Skin of body (tissue), 2 donors: ENCODE results near the gene MATCAP1. TPM values are rescaled to one million over a fixed set of nuclear protein-coding genes. Genes with fewer than 3 reads are reported as not detected.

Experiments
- DNase-seq: peaks from one replicate; lab custom pipeline; 2025; lab: John Stamatoyannopoulos, UW
- total RNA-seq: library from RNA; depleted of rRNA; stranded (reverse); fragments of >200 nt; gene quantifications from one replicate; pipeline ENCODE4 v1.2.3, GENCODE V29; 2014

MATCAP1 gene
- total RNA-seq, 1 donor from 2014 or later, result 13.9 TPM

DNA sequence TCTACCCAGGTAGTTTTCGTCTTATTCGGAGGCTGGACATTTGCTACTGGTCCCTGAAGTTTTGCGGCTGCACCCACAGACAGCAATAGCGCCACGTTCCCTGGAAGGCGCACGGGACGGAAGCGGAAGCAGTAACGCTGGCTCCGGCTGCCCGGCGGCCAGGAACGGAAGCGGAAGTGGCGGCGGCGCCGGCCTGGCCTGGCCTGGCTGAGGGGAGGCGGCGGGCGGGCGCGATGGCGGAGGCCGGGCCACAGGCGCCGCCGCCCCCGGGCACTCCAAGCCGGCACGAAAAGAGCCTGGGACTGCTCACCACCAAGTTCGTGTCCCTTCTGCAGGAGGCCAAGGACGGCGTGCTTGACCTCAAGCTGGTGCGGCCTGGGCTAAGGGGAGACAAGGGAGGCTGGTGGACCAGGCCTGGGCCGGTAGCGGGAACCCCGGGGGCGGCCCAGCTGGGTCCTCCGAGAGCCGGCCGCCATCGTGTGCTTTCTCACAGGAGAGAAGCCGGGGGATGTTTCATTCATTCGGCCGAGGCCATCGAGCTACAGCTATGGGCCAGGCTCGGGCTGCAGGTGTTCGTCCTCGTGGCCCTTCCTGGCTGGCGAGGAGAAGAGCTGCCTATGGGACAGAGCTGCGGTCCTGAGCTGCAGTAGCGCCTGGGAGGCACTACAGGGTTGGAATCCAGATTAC is 8.4 kb upstream of the MATCAP1 start, which contains the start of gene E2F4:
Gene E2F4, plus strand, starts transcription at position 161 of the 687 bp plus-strand sequence. Its CDS starts 73 bp downstream, at position 234.
- peak; percentile 93 for DNase-seq

DNA sequence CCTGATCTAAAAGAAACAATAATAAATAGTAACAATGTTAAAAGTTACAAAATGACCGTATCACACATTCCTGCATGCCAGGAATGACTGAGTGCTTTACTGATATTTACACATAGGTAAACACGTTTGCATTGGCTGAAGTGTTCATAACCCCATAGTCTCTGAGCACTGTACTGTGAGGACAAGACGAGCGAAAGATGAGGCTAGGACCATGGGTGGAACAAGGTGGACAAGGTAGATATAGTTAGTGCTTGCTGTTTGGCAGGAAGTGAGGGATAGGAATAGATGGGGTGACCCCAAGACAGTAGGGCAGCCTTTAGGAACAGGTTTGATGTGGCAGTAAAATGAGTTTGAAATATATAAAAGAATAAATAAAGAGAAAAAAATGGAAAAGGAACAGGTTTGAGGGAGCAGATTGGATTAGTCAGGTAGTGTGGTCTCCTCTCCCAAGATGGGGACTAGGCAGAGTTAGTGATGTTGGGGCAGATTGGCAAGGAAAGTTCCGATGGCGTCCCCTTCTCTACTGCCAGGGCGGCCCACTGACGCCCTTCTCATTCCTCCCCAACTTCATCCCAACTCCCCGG is 7.7 kb upstream of the MATCAP1 start:
- DNase-seq, result no peak

DNA sequence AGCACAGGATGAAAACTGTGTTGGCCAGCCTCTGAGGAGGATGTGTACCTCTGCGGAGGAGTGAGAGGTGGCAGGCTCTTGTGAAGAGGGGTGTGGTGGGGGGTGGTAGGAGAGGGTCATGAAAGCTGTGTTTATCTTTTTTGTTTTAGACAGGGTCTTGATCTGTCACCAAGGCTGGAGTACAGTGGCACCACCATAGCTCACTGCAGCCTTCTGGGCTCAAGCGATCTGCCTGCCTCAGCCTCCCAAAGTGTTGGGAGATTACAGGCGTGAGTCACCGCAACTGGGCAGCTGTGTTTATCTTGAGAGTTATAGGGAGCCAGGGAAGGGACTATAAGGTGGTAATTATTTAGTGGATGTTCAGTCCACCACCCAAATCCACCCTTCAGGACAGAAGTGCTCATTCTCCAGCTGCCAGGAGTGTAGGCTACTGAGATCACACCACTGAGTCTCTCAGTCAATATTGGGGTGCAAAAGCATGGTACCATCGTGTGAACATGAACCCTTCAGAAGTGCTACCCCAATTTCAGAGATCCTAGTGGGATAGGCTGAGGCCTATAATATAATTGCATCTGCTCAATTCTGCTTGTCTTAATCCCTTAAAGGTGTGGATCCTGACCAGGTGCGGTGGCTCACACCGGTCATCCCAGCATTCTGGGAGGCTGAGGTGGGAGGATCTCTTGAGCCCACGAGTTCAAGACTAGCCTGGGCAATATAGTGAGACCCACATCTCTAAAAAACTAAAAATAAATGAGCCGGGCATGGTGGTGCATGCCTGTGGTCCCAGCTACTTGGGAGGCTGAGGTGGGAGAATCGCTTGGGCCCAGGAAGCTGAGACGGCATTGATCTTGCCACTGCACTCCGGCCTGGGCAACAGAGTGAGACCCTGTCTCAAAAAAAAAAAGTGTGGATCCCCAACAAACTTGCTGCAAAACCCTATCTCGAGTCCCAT is 7.0 kb upstream of the MATCAP1 start:
- DNase-seq, result no peak

DNA sequence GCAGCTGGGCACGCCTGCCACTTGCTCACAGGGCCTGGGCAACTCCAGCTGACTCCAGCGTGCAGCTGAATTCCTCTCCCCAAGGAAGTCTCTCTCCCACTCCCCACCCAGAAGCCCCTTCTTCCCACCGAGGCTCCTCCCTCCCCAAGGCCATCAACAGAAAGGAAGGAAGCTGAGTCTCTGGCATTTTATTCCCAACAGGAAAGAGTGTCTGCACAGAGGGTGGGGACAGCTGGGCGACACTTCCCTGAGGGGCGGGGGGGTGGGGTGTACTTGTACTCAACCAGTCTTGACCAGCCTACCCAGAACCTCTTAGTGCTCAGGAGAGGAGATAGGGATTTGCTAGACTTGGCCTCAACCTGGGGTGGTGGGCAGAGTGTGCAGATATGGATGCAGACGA is 6.3 kb upstream of the MATCAP1 start, which contains the start of gene EXOC3L1:
Gene EXOC3L1, minus strand, starts transcription at position 96 of the 400 bp plus-strand sequence. CDS start 460 bp downstream, outside the sequence.
- DNase-seq, result no peak

DNA sequence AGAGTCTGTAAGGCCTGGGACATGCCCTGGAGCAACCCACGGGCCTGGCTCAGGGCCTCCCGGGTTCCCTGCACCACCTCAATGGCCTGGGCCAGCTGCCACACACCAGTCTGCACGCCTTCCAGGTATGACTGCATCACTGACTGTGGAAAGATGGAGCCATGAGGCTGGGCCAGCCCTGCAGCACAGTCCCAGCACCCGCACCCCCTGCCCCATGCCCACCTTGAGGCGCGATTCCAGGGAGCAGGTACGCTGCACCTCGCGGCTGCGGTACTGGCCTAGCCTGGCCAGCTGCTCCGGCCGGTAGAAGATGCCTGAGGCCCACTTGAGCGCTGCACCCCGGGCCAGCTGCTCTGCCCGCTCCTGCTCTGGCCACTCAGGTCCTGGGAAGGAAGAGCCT is 5.0 kb upstream of the MATCAP1 start:
- DNase-seq, result no peak

DNA sequence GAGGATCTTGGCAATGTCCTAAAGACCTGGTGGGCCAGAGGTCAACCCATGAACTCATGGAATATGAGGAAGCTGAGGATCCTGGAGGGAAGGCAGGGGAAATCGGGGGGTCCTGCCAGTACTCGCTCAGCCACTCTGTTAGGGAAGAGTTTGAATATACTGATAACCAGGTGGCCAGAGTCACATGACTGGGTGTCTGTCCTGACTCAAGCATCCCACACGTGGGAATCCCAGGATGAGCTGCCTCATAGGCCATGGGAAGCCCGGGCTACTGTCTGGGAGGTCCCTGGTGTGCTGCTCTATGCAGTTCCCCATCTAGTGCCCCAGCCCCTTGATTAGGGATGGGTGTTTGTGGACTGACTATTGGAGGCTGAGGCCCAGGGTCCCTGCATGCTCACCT is 4.6 kb upstream of the MATCAP1 start:
- no peak for DNase-seq

DNA sequence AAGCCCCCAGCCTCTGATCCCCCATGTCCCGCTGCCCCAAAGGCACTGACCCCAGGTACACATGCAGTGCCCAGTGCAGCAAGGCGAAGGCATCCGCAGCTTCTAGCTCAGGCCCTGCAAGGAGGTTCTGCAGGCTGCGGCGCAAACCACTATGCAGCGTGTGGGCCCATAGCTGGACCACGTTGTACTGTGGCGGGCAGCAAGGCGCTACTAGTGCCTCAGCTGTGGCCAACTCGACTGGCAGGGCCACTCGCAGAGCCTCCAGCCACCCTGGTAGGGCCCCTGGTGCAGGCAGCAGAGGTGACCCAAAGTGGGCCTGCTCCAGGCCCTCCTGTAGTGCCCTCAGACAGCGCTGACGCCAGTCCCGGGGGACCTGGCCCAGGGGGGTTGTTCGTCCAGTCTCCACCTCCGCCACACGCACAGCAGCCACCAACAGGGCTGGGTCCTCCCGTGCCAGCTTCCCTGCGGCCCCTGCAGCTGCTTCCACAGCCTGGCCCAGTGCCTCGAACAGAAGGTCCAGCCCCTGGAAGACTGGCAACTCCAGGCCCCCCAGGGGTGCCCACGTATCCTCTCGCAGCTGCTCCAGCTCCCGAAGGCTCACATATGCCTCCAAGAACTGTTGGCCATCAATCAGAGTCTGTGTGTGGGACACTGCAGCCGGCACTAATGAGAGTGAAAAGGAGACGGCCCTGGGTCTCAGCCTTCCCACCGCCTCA is 3.6 kb upstream of the MATCAP1 start:
- no peak for DNase-seq

DNA sequence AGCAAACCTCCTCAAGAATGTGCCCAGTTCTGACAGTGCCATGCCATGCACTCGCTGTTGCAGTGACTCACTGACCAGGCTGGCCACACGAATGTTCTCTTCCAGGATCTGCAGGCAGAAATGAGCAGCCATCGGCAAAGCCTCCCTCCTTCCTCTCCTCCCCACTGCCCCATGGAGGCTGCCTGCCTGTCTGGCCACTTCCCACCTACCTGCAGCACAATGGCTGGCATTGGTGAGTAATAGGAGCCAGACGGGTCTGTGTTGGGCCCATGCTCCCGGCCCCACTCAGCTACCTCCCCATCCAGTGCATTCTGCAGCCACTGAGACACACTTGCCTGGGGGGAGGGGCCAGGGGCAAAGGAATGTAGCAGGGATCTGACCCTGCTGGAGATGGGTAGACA is 2.8 kb upstream of the MATCAP1 start:
- no peak for DNase-seq

DNA sequence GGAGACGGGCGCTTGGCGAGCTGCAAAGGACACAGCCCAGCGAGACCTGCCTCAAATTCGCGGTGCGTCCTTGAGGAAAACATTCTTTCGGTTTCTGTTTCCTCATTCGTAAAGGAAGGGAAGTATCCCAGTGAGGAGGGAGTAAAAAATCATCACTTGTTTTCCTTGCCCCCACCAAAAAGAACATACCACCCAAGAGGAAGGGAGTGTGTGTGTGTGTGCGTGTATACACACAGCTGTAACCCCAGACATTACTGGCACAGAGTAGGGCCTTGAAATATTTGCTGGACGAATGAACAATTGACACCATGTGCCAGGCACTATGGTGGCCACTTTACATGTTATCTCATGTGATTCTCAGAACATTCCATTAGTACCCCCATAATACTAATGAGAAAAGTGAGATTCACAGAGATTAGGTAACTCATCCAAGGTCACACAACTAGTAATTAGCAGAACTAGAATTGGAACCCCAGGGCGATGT is 1.9 kb upstream of the MATCAP1 start:
- no peak for DNase-seq

DNA sequence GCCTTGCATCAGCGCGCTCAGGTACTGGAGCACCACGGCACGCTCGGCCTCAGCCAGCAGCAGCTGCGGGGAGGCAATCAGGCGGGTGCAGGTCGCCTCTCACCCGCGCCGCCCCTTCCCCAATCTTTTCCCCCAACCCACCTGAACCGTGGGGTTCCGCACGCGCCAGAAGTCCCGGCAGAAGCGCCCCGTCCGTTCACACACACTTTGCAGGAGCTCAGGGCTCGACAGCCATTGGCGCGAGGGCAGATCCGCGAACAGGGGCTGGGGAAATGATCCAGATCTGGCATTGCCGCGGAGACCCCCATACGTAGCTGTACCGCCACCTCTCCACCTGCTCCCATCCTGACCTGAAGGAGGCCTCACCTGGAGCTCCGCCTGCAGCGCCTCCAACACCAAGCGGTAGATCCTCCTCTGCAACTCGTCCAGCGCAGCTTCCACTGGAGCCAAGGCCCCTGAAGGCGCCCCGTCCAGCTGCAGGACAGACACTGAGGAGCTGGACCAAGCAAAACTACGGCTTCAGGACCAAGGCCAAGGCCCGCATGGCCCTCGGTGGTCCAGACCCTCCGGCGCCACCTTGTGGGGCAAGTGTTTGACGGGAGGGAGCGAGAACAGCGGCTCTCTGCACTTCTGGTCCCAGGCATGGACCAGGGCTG is 1.4 kb upstream of the MATCAP1 start:
- peak; percentile 75 for DNase-seq

DNA sequence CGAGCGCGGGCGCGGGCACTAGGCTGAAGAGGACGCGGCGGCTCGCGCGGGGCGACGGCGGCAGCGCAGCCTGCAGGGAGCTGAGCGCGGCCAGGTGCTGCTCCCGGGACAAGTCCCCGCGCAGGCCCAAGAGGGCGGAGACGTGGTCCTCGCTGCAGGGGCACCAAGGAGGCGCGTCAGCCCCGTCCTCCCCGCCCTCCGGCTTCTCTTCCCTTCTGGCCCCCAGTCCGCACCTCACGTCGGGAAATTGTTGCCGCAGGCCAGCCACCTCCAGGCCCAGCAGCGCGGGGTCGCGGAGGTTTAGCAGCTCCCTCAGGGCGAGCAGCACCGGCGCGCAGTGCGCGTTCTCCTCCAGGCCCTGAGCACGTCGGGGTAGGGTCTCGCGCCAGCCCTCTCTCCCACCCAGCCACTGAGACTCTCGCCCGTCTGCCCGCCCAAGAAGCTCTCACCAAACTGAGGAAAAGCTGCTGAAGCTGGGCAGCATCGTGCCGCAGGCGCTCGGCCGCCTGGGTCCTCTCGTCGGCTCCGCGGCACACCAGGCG is 761 bp upstream of the MATCAP1 start:
- DNase-seq, result no peak

DNA sequence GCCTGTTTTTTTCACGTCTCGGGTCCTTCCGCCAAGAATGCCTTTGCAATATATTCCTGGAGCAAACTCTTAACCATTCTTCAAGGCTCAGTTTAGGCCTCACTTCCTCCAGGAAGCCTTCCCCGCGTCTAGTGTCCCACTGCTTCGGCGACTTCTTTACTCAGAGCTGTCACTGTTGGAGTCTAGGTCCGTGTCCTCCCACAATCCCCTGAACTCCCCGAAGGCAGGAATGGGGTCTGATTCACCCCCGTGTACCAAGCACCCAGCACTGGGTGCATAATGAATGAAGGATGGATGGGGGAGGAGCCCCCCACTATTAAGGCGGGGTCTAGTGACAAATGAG is 508 bp downstream of the MATCAP1 start:
- DNase-seq, result no peak

DNA sequence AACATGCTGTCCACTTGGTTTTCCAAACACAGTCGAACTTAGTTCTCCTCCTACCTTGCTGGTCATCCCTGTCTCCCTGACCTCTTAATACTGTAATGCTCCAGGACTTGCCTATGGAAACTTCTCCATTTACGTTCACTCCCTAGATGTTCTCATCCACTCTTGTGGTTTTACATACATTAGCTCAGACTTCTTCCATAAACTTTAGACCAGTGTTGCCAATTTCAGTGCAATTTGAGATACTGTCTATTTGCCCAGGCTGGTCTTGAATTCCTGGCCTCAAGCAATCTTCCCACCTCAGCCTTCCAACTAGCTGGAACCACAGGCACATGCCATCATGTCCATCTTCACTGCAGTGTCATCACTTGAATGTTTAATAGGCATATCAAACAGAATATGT is 1.5 kb downstream of the MATCAP1 start:
- DNase-seq, result no peak

DNA sequence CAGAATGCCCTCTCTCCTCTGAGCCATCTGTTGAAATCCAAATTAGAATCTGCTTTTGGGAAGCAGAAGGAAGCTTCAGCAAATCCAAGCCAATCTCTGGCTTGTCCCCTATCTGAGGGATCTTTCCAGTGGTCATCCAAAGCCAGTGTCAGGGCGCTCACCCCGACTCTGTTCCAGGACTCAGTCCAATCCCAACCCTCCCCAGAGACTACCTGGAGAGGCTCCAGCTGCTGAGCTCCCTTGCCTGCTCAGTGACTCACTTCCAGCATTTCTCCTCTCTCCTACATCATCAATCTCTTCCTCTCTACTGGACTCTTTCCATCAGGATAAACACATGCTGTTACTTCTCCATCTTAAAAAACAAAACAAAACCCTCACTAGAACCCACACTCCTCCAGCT is 2.4 kb downstream of the MATCAP1 start:
- no peak for DNase-seq

DNA sequence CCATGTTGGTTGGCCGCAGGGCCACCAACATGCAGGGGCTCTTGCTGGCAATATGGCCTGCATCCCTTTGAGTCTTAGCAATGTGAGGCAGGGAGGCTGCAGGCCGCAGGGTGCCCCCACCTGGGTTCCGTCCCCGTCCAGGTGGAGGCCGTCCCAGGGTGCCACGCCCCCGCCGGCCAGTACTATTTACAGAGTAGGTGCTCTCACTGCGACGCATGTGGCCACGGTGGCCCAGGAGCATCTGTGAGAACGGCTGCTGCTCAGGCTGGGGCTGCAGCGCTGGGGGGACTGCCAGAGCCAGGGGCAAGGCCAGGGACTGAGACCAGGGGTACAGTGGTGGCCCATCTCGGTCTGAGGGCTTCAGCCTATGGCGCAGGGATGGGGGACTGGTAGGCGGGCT is 3.6 kb downstream of the MATCAP1 start:
- DNase-seq, result no peak

DNA sequence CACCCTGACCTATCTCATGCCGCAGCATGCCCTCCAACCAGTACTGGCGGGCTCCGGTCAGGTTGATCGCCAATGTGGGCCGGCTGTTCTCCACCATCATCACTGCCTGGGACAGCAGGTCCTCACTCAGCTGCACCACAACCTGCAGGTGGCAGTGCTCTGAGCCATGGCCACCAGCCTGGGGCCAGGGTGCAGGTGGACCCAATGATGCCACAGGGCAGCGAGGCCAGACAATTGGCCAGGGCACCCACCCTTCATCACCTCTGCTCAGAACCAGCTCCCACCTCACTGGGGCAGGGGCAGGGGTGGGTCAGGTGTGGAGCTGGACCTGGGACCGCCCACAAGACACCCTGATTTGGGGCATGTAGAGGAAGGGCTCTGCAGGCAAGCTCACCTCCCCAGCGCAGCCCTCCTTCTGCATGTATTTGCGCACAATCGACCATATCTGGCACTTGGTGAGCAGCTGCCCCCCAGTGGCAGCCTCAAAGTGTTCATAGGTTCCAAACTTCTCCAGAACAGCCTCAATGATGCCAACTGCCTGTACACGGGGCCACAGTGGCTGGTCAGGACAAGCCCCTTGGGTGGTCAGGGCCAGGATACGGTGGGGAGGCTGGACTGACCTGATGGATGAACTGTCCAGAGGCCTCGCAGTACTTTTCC is 4.2 kb downstream of the MATCAP1 start:
- DNase-seq, result no peak

DNA sequence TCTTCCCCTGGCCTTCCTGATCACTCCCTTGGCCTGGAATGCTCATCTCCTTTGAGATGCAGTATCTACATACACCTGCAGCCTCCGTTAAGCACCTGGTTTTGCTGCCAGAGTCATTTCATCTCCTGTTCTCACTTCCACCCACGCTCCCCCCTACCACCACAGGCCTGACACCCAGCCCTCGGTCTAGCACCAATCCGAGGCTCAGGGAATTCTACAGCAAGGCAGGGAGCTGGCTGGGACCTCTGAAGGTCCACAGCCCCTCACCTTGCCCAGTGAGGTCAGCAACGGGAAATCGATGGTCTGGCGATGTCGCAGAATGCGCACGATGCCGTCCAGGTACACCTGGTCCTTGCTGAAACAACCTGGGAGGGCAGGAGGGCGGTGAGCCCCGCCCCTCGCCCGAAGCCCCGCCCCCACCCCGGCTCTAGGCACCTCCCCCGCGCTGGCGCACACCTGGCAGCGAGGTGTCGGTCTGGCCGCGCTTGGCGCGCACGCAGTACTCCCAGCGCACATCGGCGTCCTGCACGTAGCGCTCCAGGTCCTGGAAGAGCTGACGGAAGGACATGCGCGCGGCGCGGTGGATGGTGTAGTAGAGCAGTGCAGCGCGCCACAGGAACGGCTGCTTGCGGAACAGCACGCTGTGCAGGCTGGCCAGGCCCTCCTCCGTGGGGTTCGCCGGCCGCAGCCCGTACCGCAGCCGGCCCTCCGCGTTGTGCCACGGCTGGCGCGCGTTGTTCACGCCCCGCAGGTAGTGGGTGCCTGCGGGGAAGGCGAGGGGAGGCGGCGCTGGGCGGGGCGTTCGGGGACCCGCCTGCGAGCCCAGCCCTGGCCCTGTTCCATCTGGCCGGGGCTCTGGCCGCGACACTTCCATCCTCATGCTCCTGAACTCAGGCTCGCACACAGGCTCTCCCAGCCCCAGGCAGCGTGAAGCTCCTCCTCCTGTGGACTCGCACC is 5.7 kb downstream of the MATCAP1 start:
- peak; percentile 22 for DNase-seq

DNA sequence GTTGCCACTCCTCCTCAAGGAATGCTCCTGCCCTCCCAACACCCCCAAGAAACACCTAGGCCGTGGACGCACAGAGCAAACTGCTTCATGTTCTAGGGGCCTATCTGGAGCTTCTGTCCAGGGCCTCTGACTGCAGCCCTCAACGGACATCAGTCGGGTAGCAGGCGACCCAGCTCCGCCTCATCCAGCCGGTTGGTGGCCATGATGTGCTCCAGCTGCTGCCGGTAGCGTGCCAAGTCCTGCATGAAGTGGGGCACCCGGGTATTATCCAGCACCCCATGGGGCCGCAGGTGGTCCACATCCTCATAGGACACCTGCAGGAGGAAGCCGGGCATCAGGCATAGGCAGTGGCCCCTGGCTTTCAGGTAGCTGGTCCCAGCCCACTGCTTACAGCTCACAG is 7.1 kb downstream of the MATCAP1 start:
- DNase-seq, result no peak

DNA sequence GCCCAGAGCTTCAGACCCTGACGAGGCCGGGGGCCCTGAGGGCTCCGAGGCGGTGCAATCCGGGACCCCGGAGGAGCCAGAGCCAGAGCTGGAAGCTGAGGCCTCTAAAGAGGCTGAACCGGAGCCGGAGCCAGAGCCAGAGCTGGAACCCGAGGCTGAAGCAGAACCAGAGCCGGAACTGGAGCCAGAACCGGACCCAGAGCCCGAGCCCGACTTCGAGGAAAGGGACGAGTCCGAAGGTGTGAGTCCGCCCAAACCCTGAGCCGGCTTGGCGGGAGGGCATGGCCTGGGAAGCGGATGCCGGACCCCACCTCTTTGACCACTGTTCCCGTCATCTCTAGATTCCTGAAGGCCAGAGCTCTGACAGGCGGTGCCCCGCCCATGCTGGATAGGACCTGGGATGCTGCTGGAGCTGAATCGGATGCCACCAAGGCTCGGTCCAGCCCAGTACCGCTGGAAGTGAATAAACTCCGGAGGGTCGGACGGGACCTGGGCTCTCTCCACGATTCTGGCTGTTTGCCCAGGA is 9.0 kb downstream of the MATCAP1 start:
- no peak for DNase-seq
